Left colon (tissue), 2 donors: ENCODE measurements around the gene CEL. TPM values are rescaled to one million over a fixed set of nuclear protein-coding genes. Genes with fewer than 3 reads are reported as not detected.
A peak's percentile ranks its signal among the peaks of the same experiment; 100 is the strongest.

Experiments
- ATAC-seq: fragments of 200-7000 bp; cut with Tn5 transposase; one replicate; pipeline ENCODE4 v1.9.1; 2020; ENCODE audit warnings: mild to moderate bottlenecking, moderate library complexity
- DNase-seq, 2 donors: peaks; one replicate each; pipeline ENCODE4 v3.0.0-alpha.2; 2020
- intact Hi-C, 2 donors: fragments of 100-400 bp; cut with DNase I in 1 of 2; cut with micrococcal nuclease in 1 of 2; formaldehyde crosslinking; loops; one replicate each; pipeline versions ENCODE4 v1.11.2 to v1.14.0; 2022; cut with DNase I, micrococcal nuclease
- total RNA-seq, 2 donors: library from RNA; stranded (reverse); fragmentation: NEBNext Ultra II Directional; extraction: Animal tissue kit (Norgen Biotek cat#: 25700); gene quantifications; one replicate each; pipeline ENCODE4 v1.2.1, GENCODE V29; 2021
- donor health status: DM: no; HTN: no; CAD: no.
- donor health status: DM: yes; HTN: yes; CAD: no.

The CEL gene
- total RNA-seq, 2 donors from 2014 or later, result 0.64 to 2.4 TPM

- no peak for DNase-seq
- intact Hi-C loops, result no loop called here
These were observed 33.1 kb downstream of the CEL start for GRCh38 chr9:133094842-133095393.

GRCh38 chr9:133098104-133098754 is 36.4 kb downstream of the CEL start:
- no peak for ATAC-seq
- no peak for DNase-seq

More at GRCh38 chr9:133094842-133095393, 33.1 kb downstream of the CEL start:
- ATAC-seq, result no peak

GRCh38 chr9:133098871-133099270 is 37.1 kb downstream of the CEL start:
- no peak for ATAC-seq
- intact Hi-C loops, result no loop called here
- no peak for DNase-seq

More at GRCh38 chr9:133098104-133098754, 36.4 kb downstream of the CEL start:
- intact Hi-C loops, result no loop called here

- ATAC-seq (no peak), DNase-seq (peak in 1 of 2 donors; percentile 12)
- intact Hi-C loops, result loop anchor here (5.0 kb wide), 1 partner anchor 47 kb away; no protein-coding TSS in a partner anchor
These were observed 38.1 kb downstream of the CEL start for GRCh38 chr9:133099726-133100505.

GRCh38 chr9:133100506-133101355 is 39.0 kb downstream of the CEL start:
- intact Hi-C loops, result loop anchor here (5.0 kb wide), 1 partner anchor 47 kb away; no protein-coding TSS in a partner anchor
- peak in 1 of 2 donors; percentile 14 for DNase-seq

GRCh38 chr9:133101356-133102189 is 39.8 kb downstream of the CEL start:
- DNase-seq (peak in 1 of 2 donors; percentile 22), ATAC-seq (no peak)
- intact Hi-C loops, result loop anchor here (5.0 kb wide), 1 partner anchor 46 kb away; no protein-coding TSS in a partner anchor

More at GRCh38 chr9:133100506-133101355, 39.0 kb downstream of the CEL start:
- ATAC-seq, result no peak

- intact Hi-C loops, result loop anchor here (5.0 kb wide), 1 partner anchor 45 kb away; no protein-coding TSS in a partner anchor
- peak in 1 of 2 donors; percentile 24 for DNase-seq
- ATAC-seq, result no peak
These were observed 40.6 kb downstream of the CEL start for GRCh38 chr9:133102190-133103021.

GRCh38 chr9:133103183-133103986 is 41.6 kb downstream of the CEL start:
- ATAC-seq, result peak; percentile 83
- peak; percentile 50 to 71 for DNase-seq
- intact Hi-C loops, result loop anchor here (5.0 kb wide), 1 partner anchor 44 kb away; no protein-coding TSS in a partner anchor

GRCh38 chr9:133103987-133104505 is 42.3 kb downstream of the CEL start:
- ATAC-seq (peak; percentile 3), DNase-seq (peak in 1 of 2 donors; percentile 21)
- intact Hi-C loops, result loop anchor here (5.0 kb wide), 1 partner anchor 43 kb away; no protein-coding TSS in a partner anchor

- peak in 1 of 2 donors; percentile 5 for DNase-seq
- intact Hi-C loops, result loop anchor here (5.0 kb wide), 1 partner anchor 42 kb away; no protein-coding TSS in a partner anchor
- no peak for ATAC-seq
These were observed 43.1 kb downstream of the CEL start for GRCh38 chr9:133104718-133105460.

GRCh38 chr9:133105461-133105770 is 43.6 kb downstream of the CEL start:
- ATAC-seq (no peak), DNase-seq (peak in 1 of 2 donors; percentile 24)
- intact Hi-C loops, result no loop called here

- intact Hi-C loops, result no loop called here
- ATAC-seq, result no peak
- DNase-seq, result no peak
These were observed 44.9 kb downstream of the CEL start for GRCh38 chr9:133106511-133107244.

- no peak for DNase-seq
- intact Hi-C loops, result no loop called here
- ATAC-seq, result no peak
These were observed 45.5 kb downstream of the CEL start for GRCh38 chr9:133107245-133107722.
